H1 (cell line): ENCODE data around the gene VSTM2B. TPM values are rescaled to one million over a fixed set of nuclear protein-coding genes. Genes with fewer than 3 reads are reported as not detected.

Experiments
- CTCF ChIA-PET: fragments of 300-600 bp; sonication (Branson Sonifier 250); formaldehyde crosslinking; loops from one replicate; lab custom pipeline; 2021; ENCODE audit not compliant: partially characterized antibody; lab: Charles Lee
- POLR2A ChIA-PET: fragments of 300-600 bp; sonication (Branson Sonifier 250); formaldehyde crosslinking; loops from one replicate; lab custom pipeline; 2021; ENCODE audit warnings: inconsistent platforms; ENCODE audit not compliant: partially characterized antibody; lab: Charles Lee
- DNase-seq, 2 experiments: peaks; one replicate each; pipeline versions ENCODE4 v3.0.0 to v3.0.0-alpha.2; 2010 to 2022; ENCODE audit warnings: low spot score in 2 of 2, low read depth in 1 of 2, mixed read lengths in 1 of 2
- FAIRE-seq: peaks from 2 replicates; lab custom pipeline; 2011; peaks lifted over from hg19 to GRCh38; lab: Jason Lieb, UNC
- H2AFZ ChIP-seq: 2 replicates; pipeline ENCODE4 v1.8.1; 2012; ENCODE audit warnings: low read length, inconsistent platforms
- H2AK5ac ChIP-seq: 2 replicates; pipeline ENCODE4 v1.6.1; 2013; ENCODE audit warnings: low read depth, low read length
- H2BK120ac ChIP-seq: replicated peaks from 2 replicates; pipeline ENCODE3; 2013; ENCODE audit warnings: low read depth, low read length, inconsistent platforms
- H2BK12ac ChIP-seq: 2 replicates; pipeline ENCODE4 v1.6.1; 2013; ENCODE audit warnings: low read depth, low read length
- H2BK15ac ChIP-seq: 2 replicates; pipeline ENCODE4 v1.6.1; 2013; ENCODE audit warnings: low read length
- H2BK20ac ChIP-seq: 2 replicates; pipeline ENCODE4 v1.6.1; 2013; ENCODE audit warnings: low read length
- H2BK5ac ChIP-seq: 2 replicates; pipeline ENCODE4 v1.6.1; 2013; ENCODE audit warnings: low read depth, low read length
- H3K14ac ChIP-seq: 2 replicates; pipeline ENCODE4 v1.6.1; 2013; ENCODE audit warnings: inconsistent platforms; ENCODE audit not compliant: insufficient read length
- H3K18ac ChIP-seq: 2 replicates; pipeline ENCODE4 v1.6.1; 2013; ENCODE audit warnings: low read length; ENCODE audit errors: extremely low read depth
- H3K23ac ChIP-seq: 2 replicates; pipeline ENCODE4 v1.6.1; 2013; ENCODE audit warnings: inconsistent platforms; ENCODE audit not compliant: insufficient read length
- H3K23me2 ChIP-seq: 2 replicates; pipeline ENCODE4 v1.6.1; 2013; ENCODE audit warnings: low read depth, low read length
- H3K27ac ChIP-seq: 2 replicates; pipeline ENCODE4 v1.6.1; 2011; ENCODE audit warnings: low read depth, low read length, inconsistent platforms
- H3K27me3 ChIP-seq, 4 experiments: replicated peaks in 1 of 4; 1 replicate in 1 of 4; 2 replicates in 3 of 4; pipeline versions ENCODE4 v1.6.1 to v1.8.1; 2011 to 2013; ENCODE audit warnings: low read length in 3 of 4, mild to moderate bottlenecking in 3 of 4, inconsistent platforms in 2 of 4, mixed read lengths in 2 of 4, moderate library complexity in 1 of 4; ENCODE audit not compliant: control insufficient read depth in 3 of 4, insufficient read depth in 3 of 4; ENCODE audit errors: extremely low read depth in 1 of 4
- H3K36me3 ChIP-seq, 4 experiments: 2 replicates each; pipeline versions ENCODE4 v1.6.1 to v1.8.1; 2011 to 2013; ENCODE audit warnings: mild to moderate bottlenecking in 4 of 4, low read length in 3 of 4, moderate library complexity in 2 of 4, control low read depth in 1 of 4, inconsistent platforms in 1 of 4; ENCODE audit not compliant: insufficient read depth in 4 of 4, control insufficient read depth in 2 of 4
- H3K4ac ChIP-seq: replicated peaks from 2 replicates; pipeline ENCODE3; 2013; ENCODE audit warnings: low read length, low read depth, mixed read lengths, inconsistent platforms; ENCODE audit not compliant: insufficient read length
- H3K4me1 ChIP-seq, 4 experiments: replicated peaks in 1 of 4; 1 replicate in 1 of 4; 2 replicates in 3 of 4; pipeline versions ENCODE4 v1.6.1 to v1.8.1; 2011 to 2013; ENCODE audit warnings: low read length in 3 of 4, inconsistent platforms in 2 of 4, mixed read lengths in 1 of 4; ENCODE audit not compliant: insufficient read depth in 4 of 4, control insufficient read depth in 3 of 4
- H3K4me2 ChIP-seq, 2 experiments: 2 replicates each; pipeline versions ENCODE4 v1.6.1 to v1.8.1; 2011 to 2013; ENCODE audit warnings: low read depth in 2 of 2, low read length in 2 of 2, control low read depth in 1 of 2, inconsistent platforms in 1 of 2, mild to moderate bottlenecking in 1 of 2; ENCODE audit not compliant: insufficient read depth in 1 of 2
- H3K4me3 ChIP-seq, 4 experiments: fragments of 200-600, 300-600 bp in 1 of 4; sonication (generic), shearing (Covaris generic), sonication (Bioruptor Twin) in 1 of 4; 2 replicates each; pipeline versions ENCODE4 v1.5.1 to v1.8.1; 2011 to 2016; ENCODE audit warnings: low read length in 4 of 4, low read depth in 3 of 4, control low read depth in 2 of 4, inconsistent platforms in 2 of 4, mild to moderate bottlenecking in 2 of 4, mixed read lengths in 1 of 4, moderate library complexity in 1 of 4; ENCODE audit not compliant: insufficient read depth in 2 of 4; ENCODE audit errors: extremely low read depth in 1 of 4
- H3K56ac ChIP-seq: replicated peaks from 2 replicates; pipeline ENCODE3; 2013; ENCODE audit warnings: low read depth, mild to moderate bottlenecking, mixed read lengths, low read length, inconsistent platforms; ENCODE audit not compliant: insufficient read length
- H3K79me1 ChIP-seq: 2 replicates; pipeline ENCODE4 v1.6.1; 2013; ENCODE audit warnings: low read depth, low read length, control low read depth
- H3K79me2 ChIP-seq, 2 experiments: 2 replicates each; pipeline versions ENCODE4 v1.6.1 to v1.8.1; 2012 to 2013; ENCODE audit warnings: low read length in 2 of 2, mild to moderate bottlenecking in 2 of 2, inconsistent platforms in 1 of 2; ENCODE audit not compliant: insufficient read depth in 2 of 2, control insufficient read depth in 1 of 2
- H3K9ac ChIP-seq, 4 experiments: replicated peaks in 1 of 4; 1 replicate in 1 of 4; 2 replicates in 3 of 4; pipeline versions ENCODE4 v1.6.1 to v1.8.1; 2011 to 2013; ENCODE audit warnings: low read depth in 3 of 4, low read length in 3 of 4, control low read depth in 2 of 4, mild to moderate bottlenecking in 2 of 4, moderate library complexity in 2 of 4, inconsistent platforms in 1 of 4; ENCODE audit errors: extremely low read depth in 1 of 4
- H3K9me3 ChIP-seq, 2 experiments: 2 replicates each; pipeline versions ENCODE4 v1.6.1 to v1.8.1; 2012 to 2013; ENCODE audit warnings: mild to moderate bottlenecking in 2 of 2, moderate library complexity in 2 of 2, control low read depth in 1 of 2, inconsistent platforms in 1 of 2, low read depth in 1 of 2, low read length in 1 of 2, mixed read lengths in 1 of 2; ENCODE audit not compliant: insufficient read depth in 2 of 2
- H4K20me1 ChIP-seq, 2 experiments: replicated peaks in 1 of 2; 2 replicates each; pipeline versions ENCODE3 to v1.8.1; 2011 to 2013; ENCODE audit warnings: inconsistent platforms in 2 of 2, low read length in 2 of 2, mild to moderate bottlenecking in 1 of 2; ENCODE audit not compliant: insufficient read depth in 2 of 2, control insufficient read depth in 1 of 2
- H4K5ac ChIP-seq: 2 replicates; pipeline ENCODE4 v1.6.1; 2013; ENCODE audit warnings: low read length, low read depth, mixed read lengths, inconsistent platforms; ENCODE audit not compliant: insufficient read length
- H4K8ac ChIP-seq: 2 replicates; pipeline ENCODE4 v1.8.0; 2013; ENCODE audit warnings: mild to moderate bottlenecking, moderate library complexity, low read length, inconsistent platforms; ENCODE audit not compliant: insufficient read depth; ENCODE audit errors: extremely low read depth
- H4K91ac ChIP-seq: replicated peaks from 2 replicates; pipeline ENCODE3; 2013; ENCODE audit warnings: low read length, mixed read lengths, inconsistent platforms; ENCODE audit not compliant: insufficient read length
- ASH2L ChIP-seq: fragments of 200-600, 300-600 bp; sonication (generic); IDR thresholded peaks from one replicate; pipeline ENCODE4 v1.7.1; 2017; ENCODE audit warnings: low read length
- CBX5 ChIP-seq: fragments of 300-800, 300-1000 bp; sonication (generic); IDR thresholded peaks from 2 replicates; pipeline ENCODE4 v1.7.1; 2016; ENCODE audit warnings: antibody characterized with exemption, low read length, low read depth
- CBX8 ChIP-seq: fragments of 300-800, 300-1000 bp; sonication (generic); IDR thresholded peaks from 2 replicates; pipeline ENCODE4 v1.7.1; 2016; ENCODE audit warnings: low read depth, low read length, borderline replicate concordance
- CTBP2 ChIP-seq: IDR thresholded peaks from 2 replicates; pipeline ENCODE4 v1.7.0; 2011; ENCODE audit warnings: borderline replicate concordance, mild to moderate bottlenecking, moderate library complexity, mixed read lengths, low read length; ENCODE audit not compliant: insufficient read depth, insufficient read length
- EGR1 ChIP-seq: IDR thresholded peaks from 2 replicates; pipeline ENCODE4 v1.6.1; 2011; ENCODE audit warnings: low read depth, low read length, borderline replicate concordance
- HDAC6 ChIP-seq: IDR thresholded peaks from one replicate; pipeline ENCODE4 v1.7.1; 2012; ENCODE audit warnings: low read depth, mild to moderate bottlenecking, inconsistent platforms, low read length, moderate library complexity
- KDM5A ChIP-seq: fragments of 200-600 bp; IDR thresholded peaks from 2 replicates; pipeline ENCODE4 v1.7.1; 2012; ENCODE audit warnings: mild to moderate bottlenecking, low read length, inconsistent platforms, mixed read lengths
- NANOG ChIP-seq: IDR thresholded peaks from 2 replicates; pipeline ENCODE4 v1.6.1; 2011; ENCODE audit warnings: low read length, low read depth, mild to moderate bottlenecking, inconsistent platforms; ENCODE audit not compliant: insufficient read depth, poor library complexity, severe bottlenecking
- POLR2AphosphoS5 ChIP-seq: IDR thresholded peaks from 2 replicates; pipeline ENCODE4 v1.6.1; 2011; ENCODE audit warnings: low read depth, low read length
- SP4 ChIP-seq: IDR thresholded peaks from 2 replicates; pipeline ENCODE4 v1.6.1; 2012; ENCODE audit warnings: low read length, inconsistent platforms
- USF2 ChIP-seq: IDR thresholded peaks from 2 replicates; pipeline ENCODE4 v1.6.1; 2011; ENCODE audit warnings: low read length, improper control_type of control experiment
- WGBS, 2 experiments: shearing (Covaris generic) in 1 of 2; methylation state at CpG; one replicate each; pipeline versions ENCODE4 v1.1.6 to v1.1.7; 2013 to 2015; ENCODE audit warnings: low lambda C conversion rate in 2 of 2, mixed read lengths in 2 of 2, inconsistent platforms in 1 of 2, low coverage in 1 of 2, missing lambda C conversion rate in 1 of 2; ENCODE audit not compliant: insufficient replicate concordance in 2 of 2, insufficient coverage in 1 of 2, insufficient read length in 1 of 2; ENCODE audit errors: extremely low coverage in 1 of 2, missing lambda C conversion rate in 1 of 2; 5-methylcytosine and 5-hydroxymethylcytosine counted together
- polyA plus RNA-seq, 7 experiments: library from polyadenylated mRNA; depleted of rRNA in 3 of 7; stranded (reverse) in 5 of 7; unstranded in 2 of 7; fragments of >200 nt in 5 of 7; fragments of 200-250 nt in 2 of 7; gene quantifications; 1 replicate in 5 of 7; 2 replicates in 1 of 7; 4 replicates in 1 of 7; pipeline versions ENCODE4 v1.2.1 to v1.2.3, GENCODE V29; 2011 to 2013; ENCODE audit warnings: missing spikeins in 2 of 7, mixed read lengths in 2 of 7
- total RNA-seq: library from RNA; stranded (reverse); fragmentation: NEBNext Ultra II Directional; extraction: Animal tissue kit (Norgen Biotek cat#: 25700); gene quantifications from 2 replicates; pipeline ENCODE4 v1.2.1, GENCODE V29; 2021

VSTM2B gene
- total and polyA plus RNA-seq, 2 of the 8 experiments (the other 6 are each of a cell fraction or from before 2014, with no cell fraction given) = 0.82 to 1.5 TPM

DNA sequence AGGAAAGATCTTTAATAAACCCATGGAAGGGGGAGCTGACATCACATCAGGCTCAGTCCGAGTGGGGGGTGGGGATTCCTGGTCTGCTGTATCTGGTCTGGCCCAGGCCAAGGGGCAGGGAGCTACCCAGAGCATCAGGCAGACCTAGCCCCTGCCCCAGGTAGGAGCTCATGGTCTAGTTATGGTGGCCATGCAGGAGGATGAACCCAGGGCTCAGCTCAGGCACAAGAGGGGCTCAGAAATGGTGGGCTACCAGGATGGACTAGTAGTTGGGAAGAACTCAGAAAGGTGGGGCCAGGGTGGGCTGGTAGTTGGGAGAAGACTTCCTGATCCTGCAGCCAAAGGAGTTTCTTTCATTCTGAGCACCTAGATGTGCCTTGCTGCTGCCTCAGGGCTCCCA lies 14.3 kb downstream of the VSTM2B start:
- no peak overlapping the region for H3K4me2 ChIP-seq
- no peak overlapping the region for H2AK5ac ChIP-seq
- peaks cover 0 to 3% (median 0%) of the 10 kb centered on the region in 4 experiments; a peak in 2 of 7 replicates for H3K4me1 ChIP-seq
- no peak overlapping the region for H3K4me3 ChIP-seq
- H4K5ac ChIP-seq = no peak overlapping the region
- no peak overlapping the region for H2BK12ac ChIP-seq
- H2BK15ac ChIP-seq = no peak overlapping the region
- H3K36me3 ChIP-seq = no peaks in the 10 kb centered on the region
- no peaks in the 10 kb centered on the region for H3K27me3 ChIP-seq
- H2BK5ac ChIP-seq = no peak overlapping the region
- H3K23ac ChIP-seq = no peak overlapping the region
- H3K9me3 ChIP-seq = no peaks in the 10 kb centered on the region
- H4K8ac ChIP-seq = no peak overlapping the region
- no peak overlapping the region for H3K4ac ChIP-seq
- H3K18ac ChIP-seq = no peak overlapping the region
- H4K20me1 ChIP-seq = peaks cover 0 to 3% of the 10 kb centered on the region in 2 experiments
- H2AFZ ChIP-seq = no peak overlapping the region
- H2BK120ac ChIP-seq = no peak overlapping the region
- no peak overlapping the region for H4K91ac ChIP-seq
- ChIA-PET POLR2A (interaction anchor here (1.6 kb wide), 1 partner anchor 12 kb away, joined by 3 read pairs; no protein-coding TSS in a partner anchor), CTCF (interaction anchor here (1.8 to 2.7 kb wide), 3 partner anchors 10 to 50 kb away, joined by 6 to 8 read pairs (median 7); no protein-coding TSS in a partner anchor)
- DNase-seq (no peak), FAIRE-seq (no peak)
- no peak overlapping the region for H3K27ac ChIP-seq
- H3K56ac ChIP-seq = no peak overlapping the region
- TF ChIP-seq EGR1 = no peak
- no peak for TF ChIP-seq USF2
- TF ChIP-seq ASH2L = no peak
- TF ChIP-seq KDM5A = no peak
- no peak for TF ChIP-seq NANOG
- TF ChIP-seq POLR2AphosphoS5 = no peak
- TF ChIP-seq HDAC6 = no peak
- TF ChIP-seq CBX5 = no peak
- TF ChIP-seq SP4 = no peak
- no peak for TF ChIP-seq CTBP2
- no peak for TF ChIP-seq CBX8
- 63% methylated on average over 1 of the region's 1 CpG; no CpG with 5 or more reads in 1 of the 2 experiments for WGBS, 2 experiments
- no peak overlapping the region for H3K14ac ChIP-seq
- H3K79me1 ChIP-seq = no peaks in the 10 kb centered on the region
- H3K79me2 ChIP-seq = no peaks in the 10 kb centered on the region
- peaks cover 17% of the 10 kb centered on the region; the same call in 1 of the 2 replicates for H3K23me2 ChIP-seq
- H2BK20ac ChIP-seq = no peak overlapping the region
- H3K9ac ChIP-seq = no peak overlapping the region
